Activated T-helper 2 cell treated with anti-CD3 and anti-CD28 coated beads, Interferon-gamma antibody, Interleukin-2, Interleukin-4, amounts not matched to agents 10 μg/mL and 5 μg/mL and 100 μg/mL, durations not matched to agents 14 hours and 24 hours and 36 hours (primary cell): Measurements from ENCODE around the gene DNAAF1. TPM values are rescaled to one million over a fixed set of nuclear protein-coding genes. Genes with fewer than 3 reads are reported as not detected.

Experiments
- DNase-seq: peaks from one replicate; pipeline ENCODE4 v3.0.0; 2021; ENCODE audit warnings: low spot score
- H3K27ac Mint-ChIP-seq: one replicate; pipeline ENCODE4 v1.8.0; 2021; ENCODE audit warnings: mixed read lengths
- H3K27me3 Mint-ChIP-seq: one replicate; pipeline ENCODE4 v1.8.0; 2021; ENCODE audit warnings: low read depth, mixed read lengths
- H3K36me3 Mint-ChIP-seq: one replicate; pipeline ENCODE4 v1.8.0; 2021; ENCODE audit warnings: low read depth, mixed read lengths
- H3K4me1 Mint-ChIP-seq: one replicate; pipeline ENCODE4 v1.8.0; 2021; ENCODE audit warnings: low read depth, mixed read lengths
- H3K4me3 Mint-ChIP-seq: one replicate; pipeline ENCODE4 v1.8.0; 2021; ENCODE audit warnings: low read depth, mild to moderate bottlenecking, moderate library complexity, mixed read lengths
- H3K9me3 Mint-ChIP-seq: one replicate; pipeline ENCODE4 v1.8.0; 2021; ENCODE audit warnings: mixed read lengths
- intact Hi-C: fragments of 100-400 bp; cut with micrococcal nuclease; formaldehyde crosslinking; loops from one replicate; pipeline ENCODE4 v1.15.1; 2023
- total RNA-seq: library from RNA; stranded (reverse); gene quantifications from 2 replicates; pipeline ENCODE4 v1.2.3, GENCODE V29; 2022

DNAAF1 gene
- total RNA-seq, 1 donor from 2014 or later, result 0.09 TPM

GRCh38 chr16:84136331-84137125 is 8.6 kb upstream of the DNAAF1 start:
- Mint-ChIP-seq H3K36me3 (peaks cover 21% of the 10 kb centered on the region), H3K4me3 (no peak overlapping the region), H3K27me3 (no peaks in the 10 kb centered on the region), H3K27ac (no peak overlapping the region), H3K4me1 (peaks cover 41% of the 10 kb centered on the region), H3K9me3 (no peaks in the 10 kb centered on the region)
- intact Hi-C loops, result no loop called here
- DNase-seq, result no peak

- peaks cover 41% of the 10 kb centered on the region for H3K4me1 Mint-ChIP-seq
- H3K27me3 Mint-ChIP-seq, result no peaks in the 10 kb centered on the region
- peaks cover 21% of the 10 kb centered on the region for H3K36me3 Mint-ChIP-seq
- intact Hi-C loops, result no loop called here
- H3K27ac Mint-ChIP-seq, result peak overlapping the region; percentile 20
- no peak overlapping the region for H3K4me3 Mint-ChIP-seq
- no peaks in the 10 kb centered on the region for H3K9me3 Mint-ChIP-seq
- no peak for DNase-seq
Observed at GRCh38 chr16:84137287-84137686, 7.8 kb upstream of the DNAAF1 start.

DNA sequence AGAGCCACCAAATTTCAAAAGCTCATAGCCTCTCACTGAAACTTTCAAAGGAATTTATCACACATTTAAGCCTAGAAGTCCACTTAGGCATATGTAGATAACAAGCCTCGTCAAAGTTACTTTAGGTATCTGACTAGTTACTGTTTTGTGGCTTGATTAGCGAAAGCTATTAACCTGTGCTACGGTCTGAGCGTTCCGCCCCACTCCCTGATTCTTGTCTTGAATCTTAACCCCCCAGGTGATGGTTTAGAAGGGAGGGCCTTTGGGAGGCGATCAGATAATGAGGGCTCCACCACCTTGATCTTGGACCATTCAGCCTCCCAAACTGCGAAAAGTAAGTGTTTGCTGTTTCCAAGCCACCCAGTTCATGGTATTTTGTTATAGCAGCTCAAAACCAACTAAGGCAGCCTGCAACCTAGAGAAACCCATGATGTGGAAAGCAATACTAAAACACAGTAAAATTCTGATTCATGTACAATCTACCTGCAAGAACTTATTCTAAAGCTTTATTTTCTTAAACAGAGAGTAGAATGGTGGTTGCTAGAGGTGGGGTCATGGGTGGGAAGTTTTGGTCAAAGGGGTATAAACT is 7.2 kb upstream of the DNAAF1 start:
- no peaks in the 10 kb centered on the region for H3K9me3 Mint-ChIP-seq
- no peak overlapping the region for H3K27ac Mint-ChIP-seq
- intact Hi-C loops, result loop anchor here (1.0 to 2.0 kb wide), 2 partner anchors 21 to 53 kb away; no protein-coding TSS in a partner anchor
- H3K4me3 Mint-ChIP-seq, result no peak overlapping the region
- no peak for DNase-seq
- H3K36me3 Mint-ChIP-seq, result peaks cover 21% of the 10 kb centered on the region
- H3K4me1 Mint-ChIP-seq, result peaks cover 41% of the 10 kb centered on the region
- H3K27me3 Mint-ChIP-seq, result no peaks in the 10 kb centered on the region

- peak overlapping the region; percentile 89 for H3K27ac Mint-ChIP-seq
Observed at GRCh38 chr16:84138500-84138823, 6.6 kb upstream of the DNAAF1 start.

DNA sequence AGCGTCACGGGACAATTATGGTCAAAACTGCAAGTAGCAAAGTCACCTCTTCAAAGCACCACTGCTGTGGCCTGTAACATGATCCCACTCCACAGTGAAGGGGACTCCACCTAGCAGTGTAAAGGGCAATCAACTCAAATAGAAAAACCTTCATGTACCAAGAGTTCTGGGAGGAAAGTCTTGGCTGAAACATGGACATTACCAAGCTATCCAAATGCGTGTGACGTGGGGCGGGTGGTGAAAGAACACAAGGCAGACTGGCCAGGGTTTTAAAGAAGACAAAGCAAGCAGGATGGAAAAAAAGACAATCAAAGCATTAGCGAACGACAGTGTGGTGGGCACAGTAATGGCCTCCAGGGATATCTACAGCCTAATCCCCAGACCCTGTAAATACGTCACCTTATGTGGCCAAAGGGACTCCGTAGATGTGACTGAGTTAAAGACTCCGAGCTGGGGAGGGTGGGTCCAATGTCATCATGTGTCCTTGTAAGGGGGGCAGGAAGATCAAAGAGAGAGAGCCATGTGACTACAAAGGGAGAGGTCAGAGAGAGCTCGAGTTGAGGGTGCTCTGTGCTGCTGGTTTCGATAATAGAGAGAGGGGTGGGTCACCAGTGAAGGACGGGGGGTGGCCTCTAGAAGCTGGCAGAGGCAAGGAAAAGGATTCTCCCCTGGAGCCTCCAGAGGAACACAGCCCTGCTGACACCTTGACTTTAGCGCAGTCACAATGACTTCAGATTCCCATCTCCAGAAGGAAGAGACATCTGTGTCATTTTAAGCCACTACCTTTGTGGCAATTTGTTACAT is 6.1 kb upstream of the DNAAF1 start:
- peak overlapping the region; percentile 71 for H3K4me3 Mint-ChIP-seq
- no peaks in the 10 kb centered on the region for H3K9me3 Mint-ChIP-seq
- peaks cover 21% of the 10 kb centered on the region for H3K36me3 Mint-ChIP-seq
- no peaks in the 10 kb centered on the region for H3K27me3 Mint-ChIP-seq
- peaks cover 45% of the 10 kb centered on the region for H3K4me1 Mint-ChIP-seq
- intact Hi-C loops, result loop anchor here (1.0 to 2.0 kb wide), 2 partner anchors 22 to 54 kb away; no protein-coding TSS in a partner anchor
- no peak for DNase-seq
- peak overlapping the region; percentile 89 for H3K27ac Mint-ChIP-seq

More at GRCh38 chr16:84138500-84138823, 6.6 kb upstream of the DNAAF1 start:
- Mint-ChIP-seq H3K27me3 (no peaks in the 10 kb centered on the region), H3K9me3 (no peaks in the 10 kb centered on the region), H3K4me1 (peaks cover 44% of the 10 kb centered on the region), H3K36me3 (peaks cover 21% of the 10 kb centered on the region), H3K4me3 (peak overlapping the region; percentile 71)
- intact Hi-C loops, result loop anchor here (1.0 to 2.0 kb wide), 2 partner anchors 21 to 54 kb away; no protein-coding TSS in a partner anchor
- no peak for DNase-seq

- no peak overlapping the region for H3K27ac Mint-ChIP-seq
- peaks cover 21% of the 10 kb centered on the region for H3K36me3 Mint-ChIP-seq
- peaks cover 49% of the 10 kb centered on the region for H3K4me1 Mint-ChIP-seq
- H3K9me3 Mint-ChIP-seq, result no peaks in the 10 kb centered on the region
- intact Hi-C loops, result loop anchor here (2.0 kb wide), 1 partner anchor 55 kb away; no protein-coding TSS in a partner anchor
- no peak for DNase-seq
- H3K27me3 Mint-ChIP-seq, result no peaks in the 10 kb centered on the region
- H3K4me3 Mint-ChIP-seq, result no peak overlapping the region
Observed at GRCh38 chr16:84139628-84140258, 5.4 kb upstream of the DNAAF1 start.

DNA sequence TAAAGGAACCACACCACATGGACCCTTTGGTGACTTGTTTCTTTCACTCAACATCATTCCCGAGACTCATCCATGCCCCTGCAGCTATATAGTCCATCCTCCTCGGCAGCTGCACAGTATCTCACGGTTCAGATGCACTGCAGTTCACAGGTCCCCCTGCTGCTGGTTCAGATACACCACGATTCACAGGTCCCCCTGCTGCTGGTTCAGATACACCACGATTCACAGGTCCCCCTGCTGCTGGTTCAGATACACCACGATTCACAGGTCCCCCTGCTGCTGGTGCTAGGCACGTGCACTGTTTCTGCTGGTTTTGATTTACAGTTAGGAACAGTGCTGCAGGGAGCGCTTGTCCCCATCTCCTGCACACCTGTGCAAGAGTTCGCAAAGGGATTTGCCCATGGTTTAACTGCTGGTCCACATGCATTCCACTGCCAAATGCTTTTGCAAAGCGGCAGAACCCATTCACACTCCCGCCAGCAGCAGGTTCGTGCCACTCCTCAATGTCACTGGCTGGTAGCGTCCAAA is 3.9 kb upstream of the DNAAF1 start:
- Mint-ChIP-seq H3K9me3 (no peaks in the 10 kb centered on the region), H3K4me3 (no peak overlapping the region)
- no peak for DNase-seq

GRCh38 chr16:84143081-84143480 is 2.0 kb upstream of the DNAAF1 start:
- Mint-ChIP-seq H3K4me1 (peaks cover 26% of the 10 kb centered on the region), H3K36me3 (peaks cover 14% of the 10 kb centered on the region), H3K9me3 (no peaks in the 10 kb centered on the region), H3K27me3 (peaks cover 5% of the 10 kb centered on the region), H3K4me3 (peak overlapping the region; percentile 54), H3K27ac (no peak overlapping the region)
- no peak for DNase-seq
- intact Hi-C loops, result no loop called here

More for the DNA sequence above, 3.9 kb upstream of the DNAAF1 start:
- intact Hi-C loops, result no loop called here
- Mint-ChIP-seq H3K27ac (no peak overlapping the region), H3K4me1 (peaks cover 44% of the 10 kb centered on the region), H3K27me3 (no peaks in the 10 kb centered on the region), H3K36me3 (peaks cover 17% of the 10 kb centered on the region)

DNA sequence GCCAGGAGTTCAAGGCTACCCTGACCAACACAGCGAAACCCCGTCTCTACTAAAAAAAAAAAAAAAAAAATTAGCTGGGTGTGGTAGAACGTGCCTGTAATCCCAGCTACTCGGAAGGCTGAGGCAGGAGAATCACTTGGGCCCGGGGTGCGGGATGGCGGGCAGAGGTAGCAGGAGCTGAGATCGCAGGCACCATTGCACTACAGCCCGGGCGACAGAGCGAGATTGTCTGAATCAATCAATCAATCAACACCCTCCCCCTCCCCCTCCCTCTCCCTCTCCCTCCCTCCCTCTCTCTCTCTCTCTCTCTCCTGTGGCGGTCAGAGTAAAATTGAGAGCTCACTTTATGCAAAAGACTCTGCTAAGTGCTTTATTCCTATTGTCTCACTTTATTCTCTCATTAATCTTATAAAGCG is 1.3 kb upstream of the DNAAF1 start:
- DNase-seq, result no peak
- Mint-ChIP-seq H3K4me1 (peaks cover 21% of the 10 kb centered on the region), H3K9me3 (no peaks in the 10 kb centered on the region), H3K4me3 (peak overlapping the region; percentile 91), H3K27ac (no peak overlapping the region), H3K27me3 (peaks cover 6% of the 10 kb centered on the region), H3K36me3 (peaks cover 13% of the 10 kb centered on the region)
- intact Hi-C loops, result loop anchor here (1.0 to 2.0 kb wide), 2 partner anchors 27 to 43 kb away; partner anchors contain the start of genes MBTPS1 and TAF1C

GRCh38 chr16:84144209-84144858 is 774 bp upstream of the DNAAF1 start:
- H3K4me3 Mint-ChIP-seq, result peak overlapping the region; percentile 91
- H3K36me3 Mint-ChIP-seq, result peaks cover 8% of the 10 kb centered on the region
- no peaks in the 10 kb centered on the region for H3K9me3 Mint-ChIP-seq
- peak; percentile 26 for DNase-seq
- intact Hi-C loops, result loop anchor here (1.0 to 2.0 kb wide), 2 partner anchors 28 to 42 kb away; partner anchors contain the start of genes MBTPS1 and TAF1C
- peaks cover 8% of the 10 kb centered on the region for H3K27me3 Mint-ChIP-seq
- H3K4me1 Mint-ChIP-seq, result peaks cover 15% of the 10 kb centered on the region
- peak overlapping the region; percentile 74 for H3K27ac Mint-ChIP-seq

GRCh38 chr16:84150926-84151325 is 5.8 kb downstream of the DNAAF1 start:
- H3K27ac Mint-ChIP-seq, result no peak overlapping the region
- no peaks in the 10 kb centered on the region for H3K9me3 Mint-ChIP-seq
- H3K4me3 Mint-ChIP-seq, result no peak overlapping the region
- DNase-seq, result no peak
- no peaks in the 10 kb centered on the region for H3K36me3 Mint-ChIP-seq
- H3K4me1 Mint-ChIP-seq, result peaks cover 1% of the 10 kb centered on the region
- peaks cover 31% of the 10 kb centered on the region for H3K27me3 Mint-ChIP-seq
- intact Hi-C loops, result no loop called here
